Cardiac muscle cell (in vitro differentiated cells and primary cell): ENCODE measurements around the gene CYP26C1. TPM values are rescaled to one million over a fixed set of nuclear protein-coding genes. Genes with fewer than 3 reads are reported as not detected.

Experiments used
- DNase-seq, 2 donors: peaks; one replicate each; pipeline versions ENCODE4 v3.0.0 to v3.0.0-alpha.2; 2010 to 2017; ENCODE audit warnings: low read depth in 1 of 2, low spot score in 1 of 2
- H3K27ac ChIP-seq: fragments of 200-600 bp; sonication (generic); 2 replicates; pipeline ENCODE4 v1.5.1; 2016
- H3K27me3 ChIP-seq: fragments of 200-600 bp; sonication (generic); 2 replicates; pipeline ENCODE4 v1.6.0; 2016; ENCODE audit warnings: control low read depth
- H3K36me3 ChIP-seq: fragments of 200-600 bp; sonication (generic); 2 replicates; pipeline ENCODE4 v1.5.1; 2016; ENCODE audit warnings: control low read depth
- H3K4me1 ChIP-seq: fragments of 200-600 bp; sonication (generic); 2 replicates; pipeline ENCODE4 v1.8.1; 2017; ENCODE audit warnings: low read depth, mild to moderate bottlenecking, mixed run types
- H3K4me3 ChIP-seq: fragments of 200-600 bp; sonication (generic); 2 replicates; pipeline ENCODE4 v1.5.1; 2016; ENCODE audit warnings: mild to moderate bottlenecking
- H3K9me3 ChIP-seq: fragments of 200-600 bp; sonication (generic); 2 replicates; pipeline ENCODE4 v1.5.1; 2017; ENCODE audit warnings: low read depth, mild to moderate bottlenecking, control low read depth
- polyA plus RNA-seq: library from polyadenylated mRNA; unstranded; fragments of >200 nt; fragmentation: Nextera tagmentation; extraction: Ambion mirVana; gene quantifications from 2 replicates; pipeline ENCODE4 v1.2.1, GENCODE V29; 2016
- total RNA-seq: library from RNA; depleted of rRNA; stranded (reverse); fragments of >200 nt; gene quantifications from 2 replicates; pipeline ENCODE4 v1.2.3, GENCODE V29; 2016
- TF ChIP-seq, protein P1 (sequence below): IDR thresholded peaks from 2 replicates; pipeline ENCODE4 v1.5.1; 2012; ENCODE audit warnings: low read depth, mild to moderate bottlenecking, low read length

CYP26C1 gene
- total and polyA plus RNA-seq, 2 experiments from 2014 or later: 0.06 TPM

DNA sequence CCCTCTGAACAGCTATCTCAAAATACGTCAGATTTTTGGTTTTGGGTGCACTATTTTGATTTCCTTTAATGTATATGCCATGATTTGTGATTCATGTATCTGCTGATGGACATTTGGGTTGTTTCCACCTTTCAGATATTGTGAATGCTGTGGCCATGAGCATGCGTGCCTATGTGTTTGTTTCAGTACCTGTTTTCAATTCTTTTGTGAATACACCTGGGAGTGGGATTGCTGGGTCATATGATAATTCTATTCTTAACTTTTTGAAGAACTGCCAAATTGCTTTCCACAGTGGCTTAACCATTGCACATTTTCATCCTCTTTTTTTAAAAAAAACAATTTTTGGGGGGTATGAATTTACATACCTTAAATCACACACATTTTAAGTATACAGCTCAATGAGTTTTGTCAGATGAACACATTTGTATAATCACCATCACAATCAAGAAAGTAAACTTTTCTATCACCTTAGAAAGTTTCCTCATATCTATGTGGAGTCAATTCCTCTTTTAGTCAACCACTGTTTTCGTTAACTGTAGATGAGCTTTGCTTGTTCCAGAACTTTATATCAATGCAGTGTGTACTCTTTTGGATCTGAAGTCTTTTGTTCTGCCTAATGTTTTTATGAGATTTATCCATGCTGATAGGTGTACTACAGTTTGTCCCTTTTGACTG, 50.0 kb downstream of the CYP26C1 start:
- Histone ChIP-seq H3K36me3 (no peaks in the 10 kb centered on the region), H3K27ac (no peak overlapping the region), H3K9me3 (no peaks in the 10 kb centered on the region), H3K4me1 (no peaks in the 10 kb centered on the region), H3K4me3 (no peak overlapping the region), H3K27me3 (no peaks in the 10 kb centered on the region)
- no peak for DNase-seq
- TF ChIP-seq, protein P1, sequence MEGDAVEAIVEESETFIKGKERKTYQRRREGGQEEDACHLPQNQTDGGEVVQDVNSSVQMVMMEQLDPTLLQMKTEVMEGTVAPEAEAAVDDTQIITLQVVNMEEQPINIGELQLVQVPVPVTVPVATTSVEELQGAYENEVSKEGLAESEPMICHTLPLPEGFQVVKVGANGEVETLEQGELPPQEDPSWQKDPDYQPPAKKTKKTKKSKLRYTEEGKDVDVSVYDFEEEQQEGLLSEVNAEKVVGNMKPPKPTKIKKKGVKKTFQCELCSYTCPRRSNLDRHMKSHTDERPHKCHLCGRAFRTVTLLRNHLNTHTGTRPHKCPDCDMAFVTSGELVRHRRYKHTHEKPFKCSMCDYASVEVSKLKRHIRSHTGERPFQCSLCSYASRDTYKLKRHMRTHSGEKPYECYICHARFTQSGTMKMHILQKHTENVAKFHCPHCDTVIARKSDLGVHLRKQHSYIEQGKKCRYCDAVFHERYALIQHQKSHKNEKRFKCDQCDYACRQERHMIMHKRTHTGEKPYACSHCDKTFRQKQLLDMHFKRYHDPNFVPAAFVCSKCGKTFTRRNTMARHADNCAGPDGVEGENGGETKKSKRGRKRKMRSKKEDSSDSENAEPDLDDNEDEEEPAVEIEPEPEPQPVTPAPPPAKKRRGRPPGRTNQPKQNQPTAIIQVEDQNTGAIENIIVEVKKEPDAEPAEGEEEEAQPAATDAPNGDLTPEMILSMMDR: no peak

DNA sequence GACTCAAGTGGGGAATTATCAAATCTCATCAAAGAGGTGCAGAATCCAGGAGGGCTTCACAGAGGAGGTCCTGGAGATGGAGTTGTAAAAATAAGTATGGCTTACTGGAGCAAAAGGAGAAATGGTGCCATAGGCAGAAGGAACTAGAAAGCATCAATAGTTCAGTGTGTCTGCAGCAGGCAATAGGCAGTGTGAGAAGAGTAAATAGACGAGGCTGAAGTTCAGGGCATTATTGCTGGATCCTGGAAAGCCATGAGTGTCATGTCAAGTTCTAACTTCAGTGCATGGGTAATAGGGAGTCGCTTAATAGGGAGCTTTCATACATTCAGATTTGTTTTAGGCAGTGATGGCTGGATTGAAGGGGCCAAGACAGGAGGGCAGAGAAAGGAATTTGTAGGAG, 52.4 kb downstream of the CYP26C1 start:
- DNase-seq: no peak
- Histone ChIP-seq H3K27ac (no peak overlapping the region), H3K27me3 (no peaks in the 10 kb centered on the region), H3K4me1 (no peaks in the 10 kb centered on the region), H3K4me3 (no peak overlapping the region), H3K9me3 (no peaks in the 10 kb centered on the region), H3K36me3 (no peaks in the 10 kb centered on the region)
- TF ChIP-seq, protein P1: no peak

DNA sequence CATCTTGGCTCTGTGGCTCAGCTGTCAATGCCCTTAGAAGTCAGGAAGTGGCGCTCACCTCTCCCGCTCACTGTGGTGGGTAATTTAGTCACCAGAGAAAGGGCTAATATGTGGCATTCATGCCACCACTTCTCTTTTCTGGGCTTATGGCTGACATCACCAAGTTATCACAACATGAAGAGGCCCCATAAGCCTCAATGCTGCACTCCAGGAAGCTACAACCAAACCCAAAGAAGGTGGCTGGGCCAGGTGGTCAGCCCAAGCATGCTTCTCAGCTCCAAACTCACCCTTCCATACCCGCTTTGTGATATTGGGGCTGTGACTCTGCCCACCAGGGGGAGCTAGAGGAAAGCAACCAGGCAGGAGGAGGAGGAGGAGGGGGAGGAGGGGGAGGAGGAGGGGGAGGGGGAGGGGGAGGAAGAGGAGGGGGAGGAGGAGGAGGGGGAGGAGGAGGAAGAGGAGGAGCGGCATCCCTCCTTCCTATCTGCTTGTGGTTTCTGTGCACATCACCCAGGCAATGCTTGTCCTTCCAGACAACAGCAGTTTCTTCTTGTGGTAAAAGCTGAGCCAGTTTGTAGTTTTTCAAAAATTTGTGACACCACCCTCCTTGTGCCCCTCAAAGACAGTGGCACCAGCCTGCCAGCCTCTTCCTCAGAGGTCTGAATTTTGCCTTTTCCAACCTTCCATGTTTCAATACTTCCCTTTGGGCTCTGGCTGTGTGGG, 55.2 kb downstream of the CYP26C1 start:
- H3K4me1 ChIP-seq: no peaks in the 10 kb centered on the region
- H3K27ac ChIP-seq: no peak overlapping the region
- no peaks in the 10 kb centered on the region for H3K9me3 ChIP-seq
- no peaks in the 10 kb centered on the region for H3K36me3 ChIP-seq
- no peak overlapping the region for H3K4me3 ChIP-seq
- no peaks in the 10 kb centered on the region for H3K27me3 ChIP-seq
- DNase-seq: peak; percentile 64 to 73
- TF ChIP-seq, protein P1: peak; percentile 58

Other genes with a start within 250 kb of the CYP26C1 start
- 5.7 and 7.1 TPM in 2 replicates for gene EXOC6, start 212.3 kb upstream of the CYP26C1 start, total RNA-seq
- 6.3 and 8.8 TPM in 2 replicates for gene EXOC6, start 212.3 kb upstream of the CYP26C1 start, polyA plus RNA-seq
- 1.2 and 2.1 TPM in 2 replicates for gene CYP26A1, start 13.1 kb downstream of the CYP26C1 start, total RNA-seq
- gene CYP26A1, start 13.1 kb downstream of the CYP26C1 start, polyA plus RNA-seq: 1.2 and 3.0 TPM in 2 replicates